ENCODE data around the gene COL2A1.

COL2A1 gene

GRCh38 chr12:48018618-48018995, 14.3 kb upstream of the COL2A1 start:
- TF ChIP-seq CTCF (IDR thresholded peaks at IDR 0.05; ENCODE audit: low read depth, low read length) (no peak), EZH2phosphoT487 (IDR thresholded peaks at IDR 0.05; ENCODE audit: low read depth) (no peak)
- H3K27ac ChIP-seq (ENCODE audit: low read length): no peak overlapping the region

GRCh38 chr12:48017921-48018617, 13.8 kb upstream of the COL2A1 start:
- TF ChIP-seq CTCF (IDR thresholded peaks at IDR 0.05; ENCODE audit: low read depth, low read length) (no peak), EZH2phosphoT487 (IDR thresholded peaks at IDR 0.05; ENCODE audit: low read depth) (no peak)
- Histone ChIP-seq H3K9ac (ENCODE audit: low read length) (no peak overlapping the region), H3K36me3 (replicated peaks; ENCODE audit: low read depth, low read length) (no peaks in the 10 kb centered on the region), H2AFZ (ENCODE audit: low read depth, low read length) (no peak overlapping the region), H3K4me2 (ENCODE audit: low read length) (no peak overlapping the region), H4K20me1 (ENCODE audit: insufficient read depth, low read length) (no peaks in the 10 kb centered on the region), H3K9me3 (ENCODE audit: insufficient read depth, low read length) (no peaks in the 10 kb centered on the region), H3K79me2 (ENCODE audit: low read length) (no peaks in the 10 kb centered on the region), H3K4me1 (ENCODE audit: low read length) (no peaks in the 10 kb centered on the region), H3K27ac (ENCODE audit: low read length) (no peak overlapping the region), H3K27me3 (ENCODE audit: low read depth, low read length) (peaks cover 52% of the 10 kb centered on the region), H3K4me3 (ENCODE audit: low read length) (no peak overlapping the region)

More at GRCh38 chr12:48018618-48018995, 14.3 kb upstream of the COL2A1 start:
- Histone ChIP-seq H2AFZ (ENCODE audit: low read depth, low read length) (no peak overlapping the region), H3K9ac (ENCODE audit: low read length) (no peak overlapping the region), H3K4me3 (ENCODE audit: low read length) (no peak overlapping the region), H3K4me1 (ENCODE audit: low read length) (no peaks in the 10 kb centered on the region), H3K4me2 (ENCODE audit: low read length) (no peak overlapping the region), H3K27me3 (ENCODE audit: low read depth, low read length) (peaks cover 48% of the 10 kb centered on the region), H4K20me1 (ENCODE audit: insufficient read depth, low read length) (no peaks in the 10 kb centered on the region), H3K36me3 (replicated peaks; ENCODE audit: low read depth, low read length) (no peaks in the 10 kb centered on the region), H3K9me3 (ENCODE audit: insufficient read depth, low read length) (no peaks in the 10 kb centered on the region), H3K79me2 (ENCODE audit: low read length) (no peaks in the 10 kb centered on the region)

GRCh38 chr12:48017496-48017895, 13.2 kb upstream of the COL2A1 start:
- Histone ChIP-seq H3K27me3 (ENCODE audit: low read depth, low read length) (peaks cover 54% of the 10 kb centered on the region), H3K4me3 (ENCODE audit: low read length) (no peak overlapping the region), H2AFZ (ENCODE audit: low read depth, low read length) (no peak overlapping the region), H3K9ac (ENCODE audit: low read length) (no peak overlapping the region), H3K9me3 (ENCODE audit: insufficient read depth, low read length) (no peaks in the 10 kb centered on the region), H3K36me3 (replicated peaks; ENCODE audit: low read depth, low read length) (no peaks in the 10 kb centered on the region), H3K79me2 (ENCODE audit: low read length) (no peaks in the 10 kb centered on the region), H3K27ac (ENCODE audit: low read length) (no peak overlapping the region), H4K20me1 (ENCODE audit: insufficient read depth, low read length) (no peaks in the 10 kb centered on the region), H3K4me1 (ENCODE audit: low read length) (no peaks in the 10 kb centered on the region), H3K4me2 (ENCODE audit: low read length) (no peak overlapping the region)
- no peak for TF ChIP-seq CTCF (IDR thresholded peaks at IDR 0.05; ENCODE audit: low read depth, low read length)
- no peak for TF ChIP-seq EZH2phosphoT487 (IDR thresholded peaks at IDR 0.05; ENCODE audit: low read depth)

- Histone ChIP-seq H3K27me3 (ENCODE audit: low read depth, low read length) (peaks cover 48% of the 10 kb centered on the region), H2AFZ (ENCODE audit: low read depth, low read length) (no peak overlapping the region), H3K9ac (ENCODE audit: low read length) (no peak overlapping the region), H3K4me1 (ENCODE audit: low read length) (no peaks in the 10 kb centered on the region), H3K36me3 (replicated peaks; ENCODE audit: low read depth, low read length) (no peaks in the 10 kb centered on the region), H3K4me3 (ENCODE audit: low read length) (no peak overlapping the region), H3K79me2 (ENCODE audit: low read length) (no peaks in the 10 kb centered on the region), H3K9me3 (ENCODE audit: insufficient read depth, low read length) (no peaks in the 10 kb centered on the region), H3K4me2 (ENCODE audit: low read length) (no peak overlapping the region), H3K27ac (ENCODE audit: low read length) (no peak overlapping the region), H4K20me1 (ENCODE audit: insufficient read depth, low read length) (no peaks in the 10 kb centered on the region)
- TF ChIP-seq CTCF (IDR thresholded peaks at IDR 0.05; ENCODE audit: low read depth, low read length): no peak
- no peak for TF ChIP-seq EZH2phosphoT487 (IDR thresholded peaks at IDR 0.05; ENCODE audit: low read depth)
These were observed 12.2 kb upstream of the COL2A1 start for GRCh38 chr12:48016373-48017020.
